ENCODE measurements around the gene CDH22.

GRCh38 chr20:46173652-46174468, 134.4 kb downstream of the CDH22 start:
- TF ChIP-seq EZH2 (IDR thresholded peaks at IDR 0.05; ENCODE audit: low read length, missing control alignments) (peak; percentile 44), CTCF (conservative IDR thresholded peaks at IDR 0.05 in 1 of 2, IDR thresholded peaks at IDR 0.05 in 1 of 2; ENCODE audit: low read depth in 1 of 2, low read length in 2 of 2) (no peak)
